ENCODE measurements around the gene PTPRK.

Gene PTPRK

DNA sequence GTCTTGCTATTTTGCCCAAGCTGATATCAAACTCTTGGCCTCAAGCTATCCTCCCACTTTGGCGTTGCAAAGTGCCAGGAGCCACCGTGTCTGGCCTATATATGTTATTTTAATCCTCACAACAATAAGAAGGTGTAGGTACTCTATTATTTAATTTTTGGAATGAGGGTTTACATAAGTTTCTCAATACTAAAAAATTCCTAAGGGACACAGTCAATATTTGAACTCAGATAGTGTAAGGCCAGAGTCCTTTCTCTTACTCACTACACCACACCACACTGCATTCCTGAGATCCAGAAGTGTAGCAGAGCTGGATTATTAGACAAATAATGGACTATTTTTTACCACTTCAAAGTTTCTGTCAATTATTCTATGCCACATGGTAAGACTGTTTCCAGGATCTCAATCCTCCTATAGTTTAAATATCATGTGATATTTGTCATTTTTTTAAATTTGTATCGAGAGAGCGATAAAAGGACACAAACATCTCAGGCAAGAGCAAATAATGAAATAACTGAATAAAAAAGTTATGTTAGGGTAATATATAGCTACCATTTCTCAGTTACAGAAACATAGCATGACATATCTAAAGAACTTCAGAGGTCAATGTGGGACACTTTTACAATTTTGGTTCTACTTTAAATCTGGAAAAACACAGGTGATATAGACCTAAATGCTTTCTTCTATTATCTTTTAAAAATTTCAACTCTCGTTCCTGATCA is 457.4 kb downstream of the PTPRK start:
- Histone ChIP-seq H3K4me3 (ENCODE audit: low read depth, low read length) (no peak overlapping the region), H3K36me3 (ENCODE audit: control insufficient read depth, insufficient read depth, low read length) (no peaks in the 10 kb centered on the region), H2AFZ (no peak overlapping the region), H3K4me2 (ENCODE audit: low read length) (no peak overlapping the region), H3K27ac (no peak overlapping the region), H3K27me3 (ENCODE audit: control insufficient read depth, insufficient read depth, low read length) (no peaks in the 10 kb centered on the region), H3K9ac (no peak overlapping the region), H3K4me1 (no peaks in the 10 kb centered on the region), H3K9me3 (ENCODE audit: control insufficient read depth, low read length) (no peaks in the 10 kb centered on the region), H3K79me2 (no peaks in the 10 kb centered on the region)
- TF ChIP-seq CTCF (IDR thresholded peaks at IDR 0.05) = no peak

DNA sequence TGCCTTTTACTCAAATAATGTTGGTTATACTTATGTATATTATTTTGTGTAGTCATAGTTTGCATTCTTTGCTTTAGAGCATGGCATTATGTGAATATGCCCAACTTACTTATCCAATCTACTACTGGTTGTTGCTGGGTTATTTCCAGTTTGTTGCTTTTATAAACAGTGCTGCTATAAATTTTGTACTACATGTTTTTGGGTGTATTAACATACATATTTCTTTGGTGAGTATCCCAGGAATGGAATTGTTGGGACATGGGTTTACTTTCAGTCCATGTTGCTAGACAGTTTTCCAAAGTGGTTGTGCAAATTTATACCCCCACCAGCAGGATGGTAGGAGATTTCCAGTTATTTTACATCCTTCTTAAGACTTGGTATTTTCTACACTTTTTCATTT is 462.5 kb downstream of the PTPRK start:
- no peaks in the 10 kb centered on the region for H3K9me3 ChIP-seq (ENCODE audit: control insufficient read depth, low read length)
- no peak for TF ChIP-seq CTCF (IDR thresholded peaks at IDR 0.05)

DNA sequence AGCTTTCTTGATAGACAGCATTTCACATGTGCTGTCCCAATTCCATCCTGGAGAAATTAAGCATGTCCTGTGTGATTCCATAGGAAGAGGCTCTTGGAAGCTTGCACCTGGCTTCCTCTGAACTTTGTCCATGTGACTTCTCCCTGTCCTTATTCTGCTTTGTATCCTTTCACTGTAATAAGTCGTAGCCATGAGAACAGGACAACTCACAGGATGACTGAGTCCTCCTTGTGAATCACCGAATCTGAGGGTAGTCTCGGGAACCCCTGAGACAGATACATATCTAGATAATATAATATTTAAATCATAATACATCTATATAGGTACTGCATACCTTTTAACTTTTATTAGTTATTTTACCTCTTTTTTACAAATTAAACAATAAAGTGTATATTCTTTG is 462.9 kb downstream of the PTPRK start:
- TF ChIP-seq CTCF (IDR thresholded peaks at IDR 0.05) = no peak
- H3K36me3 ChIP-seq (ENCODE audit: control insufficient read depth, insufficient read depth, low read length) = no peaks in the 10 kb centered on the region
- no peaks in the 10 kb centered on the region for H3K27me3 ChIP-seq (ENCODE audit: control insufficient read depth, insufficient read depth, low read length)
- no peaks in the 10 kb centered on the region for H3K9me3 ChIP-seq (ENCODE audit: control insufficient read depth, low read length)
- H3K79me2 ChIP-seq = no peaks in the 10 kb centered on the region
- H2AFZ ChIP-seq = no peak overlapping the region
- no peaks in the 10 kb centered on the region for H3K4me1 ChIP-seq
- H3K9ac ChIP-seq = no peak overlapping the region
- H3K4me3 ChIP-seq (ENCODE audit: low read depth, low read length) = no peak overlapping the region
- H3K4me2 ChIP-seq (ENCODE audit: low read length) = no peak overlapping the region
- no peak overlapping the region for H3K27ac ChIP-seq

More for the DNA sequence above, 462.5 kb downstream of the PTPRK start:
- no peak overlapping the region for H3K9ac ChIP-seq
- no peak overlapping the region for H3K27ac ChIP-seq
- no peaks in the 10 kb centered on the region for H3K4me1 ChIP-seq
- no peaks in the 10 kb centered on the region for H3K27me3 ChIP-seq (ENCODE audit: control insufficient read depth, insufficient read depth, low read length)
- H3K79me2 ChIP-seq = no peaks in the 10 kb centered on the region
- no peak overlapping the region for H3K4me2 ChIP-seq (ENCODE audit: low read length)
- no peaks in the 10 kb centered on the region for H3K36me3 ChIP-seq (ENCODE audit: control insufficient read depth, insufficient read depth, low read length)
- H3K4me3 ChIP-seq (ENCODE audit: low read depth, low read length) = no peak overlapping the region
- no peak overlapping the region for H2AFZ ChIP-seq

DNA sequence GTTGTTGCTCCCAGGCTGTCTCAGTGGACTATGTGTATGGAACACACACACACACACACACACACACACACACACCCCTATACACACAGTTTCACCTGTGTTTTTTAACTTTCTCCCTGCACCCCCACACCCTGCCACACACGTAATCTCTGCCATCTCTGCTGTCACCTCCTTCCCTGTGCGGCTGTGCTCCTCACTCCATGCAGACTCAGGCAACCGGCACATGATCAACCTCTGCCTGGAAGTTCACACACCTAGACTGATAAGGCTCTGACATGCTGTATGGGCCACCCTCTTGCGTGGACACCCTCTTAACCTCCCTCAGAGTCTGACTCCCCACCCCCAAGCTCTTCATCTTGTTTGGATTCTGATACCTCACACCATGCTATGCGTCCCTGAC is 467.3 kb downstream of the PTPRK start:
- Histone ChIP-seq H3K9me3 (ENCODE audit: control insufficient read depth, low read length) (peaks cover 3% of the 10 kb centered on the region), H2AFZ (no peak overlapping the region), H3K27me3 (ENCODE audit: control insufficient read depth, insufficient read depth, low read length) (no peaks in the 10 kb centered on the region), H3K4me1 (no peaks in the 10 kb centered on the region), H3K27ac (no peak overlapping the region), H3K4me3 (ENCODE audit: low read depth, low read length) (no peak overlapping the region), H3K4me2 (ENCODE audit: low read length) (no peak overlapping the region), H3K36me3 (ENCODE audit: control insufficient read depth, insufficient read depth, low read length) (no peaks in the 10 kb centered on the region), H3K9ac (no peak overlapping the region), H3K79me2 (no peaks in the 10 kb centered on the region)
- TF ChIP-seq CTCF (IDR thresholded peaks at IDR 0.05) = no peak

GRCh38 chr6:128047989-128048388 is 472.4 kb downstream of the PTPRK start:
- Histone ChIP-seq H3K27ac (no peak overlapping the region), H3K4me2 (ENCODE audit: low read length) (no peak overlapping the region), H3K9ac (no peak overlapping the region), H3K9me3 (ENCODE audit: control insufficient read depth, low read length) (peaks cover 3% of the 10 kb centered on the region), H3K27me3 (ENCODE audit: control insufficient read depth, insufficient read depth, low read length) (no peaks in the 10 kb centered on the region), H3K4me3 (ENCODE audit: low read depth, low read length) (no peak overlapping the region), H3K36me3 (ENCODE audit: control insufficient read depth, insufficient read depth, low read length) (no peaks in the 10 kb centered on the region), H3K4me1 (no peaks in the 10 kb centered on the region), H3K79me2 (no peaks in the 10 kb centered on the region), H2AFZ (no peak overlapping the region)
- TF ChIP-seq CTCF (IDR thresholded peaks at IDR 0.05) = no peak

Data from parathyroid adenoma (tissue), 2 donors.